IMR-90 (cell line): ENCODE data around the gene CAMTA1. TPM values are rescaled to one million over a fixed set of nuclear protein-coding genes. Genes with fewer than 3 reads are reported as not detected.

Source experiments
- ATAC-seq: fragments of 200-7000 bp; cut with Tn5 transposase; 2 replicates; pipeline ENCODE4 v1.9.1; 2020; ENCODE audit warnings: low read depth, mild to moderate bottlenecking, moderate library complexity
- BruUV-seq: library from RNA; stranded (reverse); fragments of 400-500 nt; replicated peaks from 2 replicates; lab custom pipeline; 2021; lab: Mats Ljungman, UMichigan
- CTCF ChIA-PET: fragments of 300-600 bp; formaldehyde crosslinking; extraction: SDS; loops from one replicate; lab custom pipeline; 2021; ENCODE audit warnings: antibody characterized with exemption; lab: Yijun Ruan, JAX
- POLR2A ChIA-PET: fragments of 300-600 bp; sonication (Branson Sonifier 250); formaldehyde crosslinking; loops from one replicate; lab custom pipeline; 2022; ENCODE audit warnings: antibody characterized with exemption; ENCODE audit not compliant: unreplicated experiment; lab: Charles Lee
- DNase-seq: peaks from one replicate; pipeline ENCODE4 v3.0.0; 2013
- H2AFZ ChIP-seq: replicated peaks from 2 replicates; pipeline ENCODE3; 2013; ENCODE audit warnings: low read length, mild to moderate bottlenecking; ENCODE audit not compliant: poor library complexity
- H2AK5ac ChIP-seq: 2 replicates; pipeline ENCODE4 v1.6.1; 2013; ENCODE audit warnings: low read depth, low read length, inconsistent platforms
- H2AK9ac ChIP-seq: replicated peaks from 2 replicates; pipeline ENCODE3; 2013; ENCODE audit warnings: mild to moderate bottlenecking, low read depth, low read length, moderate library complexity; ENCODE audit not compliant: poor library complexity
- H2BK120ac ChIP-seq: 2 replicates; pipeline ENCODE4 v1.6.1; 2013; ENCODE audit warnings: low read depth, low read length, inconsistent platforms
- H2BK15ac ChIP-seq: 3 replicates; pipeline ENCODE4 v1.6.1; 2013; ENCODE audit warnings: low read depth, low read length, inconsistent platforms
- H2BK20ac ChIP-seq: 2 replicates; pipeline ENCODE4 v1.6.1; 2013; ENCODE audit warnings: low read depth, mild to moderate bottlenecking, inconsistent platforms, low read length, moderate library complexity
- H2BK5ac ChIP-seq: 2 replicates; pipeline ENCODE4 v1.6.1; 2013; ENCODE audit warnings: mild to moderate bottlenecking, low read depth, low read length, inconsistent platforms; ENCODE audit not compliant: poor library complexity, severe bottlenecking
- H3K14ac ChIP-seq: replicated peaks from 2 replicates; pipeline ENCODE4 v1.6.1; 2013; ENCODE audit warnings: low read depth, low read length, inconsistent platforms
- H3K18ac ChIP-seq: 2 replicates; pipeline ENCODE4 v1.6.1; 2013; ENCODE audit warnings: low read depth, low read length, control low read depth
- H3K23ac ChIP-seq: 2 replicates; pipeline ENCODE4 v1.6.1; 2013; ENCODE audit warnings: low read depth, low read length, inconsistent platforms
- H3K27ac ChIP-seq: 2 replicates; pipeline ENCODE4 v1.5.1; 2013; ENCODE audit warnings: mild to moderate bottlenecking, control low read depth, low read length; ENCODE audit not compliant: insufficient read depth
- H3K27me3 ChIP-seq: 2 replicates; pipeline ENCODE4 v1.6.1; 2013; ENCODE audit warnings: low read length; ENCODE audit not compliant: control insufficient read depth, insufficient read depth
- H3K36me3 ChIP-seq: 2 replicates; pipeline ENCODE4 v1.6.1; 2013; ENCODE audit warnings: low read length, mixed read lengths; ENCODE audit not compliant: control insufficient read depth, insufficient read depth
- H3K4ac ChIP-seq: 2 replicates; pipeline ENCODE4 v1.6.1; 2013; ENCODE audit warnings: low read depth, low read length, inconsistent platforms
- H3K4me1 ChIP-seq: 2 replicates; pipeline ENCODE4 v1.6.1; 2013; ENCODE audit warnings: low read length, mixed read lengths; ENCODE audit not compliant: control insufficient read depth, insufficient read depth
- H3K4me2 ChIP-seq: 2 replicates; pipeline ENCODE4 v1.6.1; 2013; ENCODE audit warnings: low read depth, mild to moderate bottlenecking, control low read depth, low read length, moderate library complexity
- H3K4me3 ChIP-seq: 2 replicates; pipeline ENCODE4 v1.5.1; 2013; ENCODE audit warnings: low read depth, mild to moderate bottlenecking, control low read depth, low read length, moderate library complexity; ENCODE audit not compliant: insufficient read depth
- H3K56ac ChIP-seq: 2 replicates; pipeline ENCODE4 v1.6.1; 2013; ENCODE audit warnings: low read length, inconsistent platforms; ENCODE audit not compliant: insufficient read depth; ENCODE audit errors: extremely low read depth
- H3K79me1 ChIP-seq, 2 experiments: 2 replicates each; pipeline ENCODE4 v1.6.1; 2013; ENCODE audit warnings: low read length in 2 of 2, inconsistent platforms in 1 of 2, low read depth in 1 of 2
- H3K9ac ChIP-seq: 2 replicates; pipeline ENCODE4 v1.6.1; 2013; ENCODE audit warnings: low read depth, low read length, control low read depth
- H3K9me1 ChIP-seq: 2 replicates; pipeline ENCODE4 v1.6.1; 2013; ENCODE audit warnings: low read length, inconsistent platforms; ENCODE audit not compliant: insufficient read depth
- H3K9me3 ChIP-seq: 2 replicates; pipeline ENCODE4 v1.6.1; 2013; ENCODE audit warnings: low read length; ENCODE audit not compliant: control insufficient read depth, insufficient read depth
- H4K20me1 ChIP-seq: 2 replicates; pipeline ENCODE4 v1.6.1; 2013; ENCODE audit warnings: low read length, inconsistent platforms; ENCODE audit not compliant: insufficient read depth
- H4K5ac ChIP-seq: 2 replicates; pipeline ENCODE4 v1.6.1; 2013; ENCODE audit warnings: mild to moderate bottlenecking, low read depth, low read length, control low read depth
- H4K8ac ChIP-seq, 2 experiments: 2 replicates each; pipeline ENCODE4 v1.6.1; 2013; ENCODE audit warnings: low read depth in 2 of 2, low read length in 2 of 2, control low read depth in 1 of 2, inconsistent platforms in 1 of 2
- H4K91ac ChIP-seq: 2 replicates; pipeline ENCODE4 v1.6.1; 2013; ENCODE audit warnings: low read depth, low read length, inconsistent platforms; ENCODE audit not compliant: insufficient read depth
- CHD1 ChIP-seq: IDR thresholded peaks from 2 replicates; pipeline ENCODE4 v1.6.1; 2012; ENCODE audit warnings: low read depth, low read length, improper control_type of control experiment
- CTCF ChIP-seq: conservative IDR thresholded peaks from 2 replicates; pipeline ENCODE4 v1.5.1; 2012; ENCODE audit warnings: mild to moderate bottlenecking, low read depth, low read length, improper control_type of control experiment
- ELK1 ChIP-seq: fragments of 150-350 bp; IDR thresholded peaks from 2 replicates; pipeline ENCODE4 v1.6.1; 2016; ENCODE audit warnings: low read depth, mild to moderate bottlenecking, low read length, moderate library complexity, borderline replicate concordance
- FOS ChIP-seq: fragments of 150-350 bp; IDR thresholded peaks from 2 replicates; pipeline ENCODE4 v1.6.1; 2016; ENCODE audit warnings: low read depth, low read length
- MXI1 ChIP-seq: IDR thresholded peaks from 2 replicates; pipeline ENCODE4 v1.6.1; 2012; ENCODE audit warnings: low read depth, mild to moderate bottlenecking, low read length, moderate library complexity, borderline replicate concordance
- POLR2A ChIP-seq: IDR thresholded peaks from 2 replicates; pipeline ENCODE4 v1.6.1; 2012; ENCODE audit warnings: mild to moderate bottlenecking, low read depth, low read length
- RCOR1 ChIP-seq: IDR thresholded peaks from 2 replicates; pipeline ENCODE4 v1.6.1; 2012; ENCODE audit warnings: mild to moderate bottlenecking, low read length, improper control_type of control experiment; ENCODE audit not compliant: insufficient replicate concordance
- RFX5 ChIP-seq: IDR thresholded peaks from 2 replicates; pipeline ENCODE4 v1.8.0; 2012; ENCODE audit warnings: low read depth, mild to moderate bottlenecking, low read length, moderate library complexity
- USF2 ChIP-seq: fragments of 150-350 bp; IDR thresholded peaks from 2 replicates; pipeline ENCODE4 v1.6.1; 2017; ENCODE audit warnings: mild to moderate bottlenecking, antibody characterized with exemption, low read length, low read depth
- WGBS, 2 experiments: methylation state at CpG; one replicate each; pipeline versions ENCODE4 v1.1.5 to v1.1.7; 2013; ENCODE audit warnings: missing lambda C conversion rate in 2 of 2; ENCODE audit not compliant: insufficient read length in 1 of 2; ENCODE audit errors: extremely low coverage in 2 of 2; 5-methylcytosine and 5-hydroxymethylcytosine counted together
- dilution Hi-C: fragments of 300-500 bp; cut with HindIII; formaldehyde crosslinking; loops from one replicate; pipeline ENCODE4 v1.14.3; 2018; ENCODE audit warnings: low sequenced_read_pairs; ENCODE audit not compliant: unreplicated experiment
- in situ Hi-C: fragments of 300-500 bp; cut with MboI; formaldehyde crosslinking; loops from 3 replicates; pipeline ENCODE4 v1.14.3; 2019; ENCODE audit warnings: low sequenced_read_pairs, inconsistent platforms, mixed read lengths
- intact Hi-C: fragments of 100-400 bp; cut with micrococcal nuclease; formaldehyde crosslinking; loops from 2 replicates; pipeline ENCODE4 v1.10.0; 2022
- polyA plus RNA-seq, 3 experiments: library from polyadenylated mRNA; depleted of rRNA; stranded (reverse); fragments of >200 nt; gene quantifications; 2 replicates each; pipeline ENCODE4 v1.2.3, GENCODE V29; 2012; ENCODE audit warnings: low replicate concordance in 1 of 3
- total RNA-seq: library from RNA; depleted of rRNA; stranded (reverse); fragments of >200 nt; gene quantifications from 2 replicates; pipeline ENCODE4 v1.2.3, GENCODE V29; 2012

Gene CAMTA1
- total and polyA plus RNA-seq, 2 of the 4 experiments (the other 2 are of a cell fraction) = 35.5 to 74.3 TPM

GRCh38 chr1:7562729-7563605 is 777.7 kb downstream of the CAMTA1 start (continued):
- no peak for TF ChIP-seq CTCF

GRCh38 chr1:7564137-7564536 is 778.9 kb downstream of the CAMTA1 start:
- no peak overlapping the region for H2BK20ac ChIP-seq
- no peak overlapping the region for H3K18ac ChIP-seq
- H4K5ac ChIP-seq = no peak overlapping the region
- POLR2A ChIA-PET = no interaction called here
- H3K4me3 ChIP-seq = no peak overlapping the region
- no TSS peak for BruUV-seq
- 81% methylated on average over 4 of the region's 12 CpGs; no CpG with 5 or more reads in 1 of the 2 experiments for WGBS, 2 experiments
- no peaks in the 10 kb centered on the region for H3K9me3 ChIP-seq
- peaks cover 2% of the 10 kb centered on the region; the same call in 1 of the 2 replicates for H3K27me3 ChIP-seq
- dilution Hi-C loops = no loop called here
- H2AK9ac ChIP-seq = no peak overlapping the region
- H3K27ac ChIP-seq = no peak overlapping the region
- no peak overlapping the region for H2BK120ac ChIP-seq
- no peaks in the 10 kb centered on the region for H3K79me1 ChIP-seq
- no peak overlapping the region for H4K91ac ChIP-seq
- no peak overlapping the region for H3K23ac ChIP-seq
- H4K8ac ChIP-seq = no peak overlapping the region
- H2BK15ac ChIP-seq = no peak overlapping the region
- DNase-seq = no peak
- H3K9me1 ChIP-seq = no peaks in the 10 kb centered on the region
- no peak overlapping the region for H3K56ac ChIP-seq
- no peak overlapping the region for H3K9ac ChIP-seq
- no peak overlapping the region for H2BK5ac ChIP-seq
- H2AK5ac ChIP-seq = no peak overlapping the region
- ATAC-seq = no peak
- intact Hi-C loops = no loop called here
- no peaks in the 10 kb centered on the region for H4K20me1 ChIP-seq
- H3K4ac ChIP-seq = no peak overlapping the region
- H3K14ac ChIP-seq = no peak overlapping the region
- no peak overlapping the region for H2AFZ ChIP-seq
- no peaks in the 10 kb centered on the region for H3K4me1 ChIP-seq
- H3K36me3 ChIP-seq = no peaks in the 10 kb centered on the region
- no peak overlapping the region for H3K4me2 ChIP-seq
- in situ Hi-C loops = no loop called here
- CTCF ChIA-PET = no interaction called here
- TF ChIP-seq ELK1 (no peak), RFX5 (no peak), FOS (no peak), CHD1 (no peak), USF2 (no peak), RCOR1 (no peak), CTCF (no peak), MXI1 (no peak), POLR2A (no peak)
